Activated naive CD4-positive, alpha-beta T cell treated with anti-CD3 and anti-CD28 coated beads for 36 hours (primary cell): ENCODE results near the gene SMTN. TPM values are rescaled to one million over a fixed set of nuclear protein-coding genes. Genes with fewer than 3 reads are reported as not detected.

Source experiments
- CTCF ChIA-PET: fragments of 350-600 bp; sonication (Branson Sonifier 250); formaldehyde crosslinking; loops from one replicate; lab custom pipeline; 2021; ENCODE audit warnings: antibody characterized with exemption; lab: Charles Lee
- DNase-seq: peaks from one replicate; pipeline ENCODE4 v3.0.0-alpha.2; 2020
- H3K27ac Mint-ChIP-seq: one replicate; pipeline ENCODE4 v1.8.0; 2021; ENCODE audit warnings: mild to moderate bottlenecking, mixed read lengths
- H3K27me3 Mint-ChIP-seq: one replicate; pipeline ENCODE4 v1.8.0; 2021; ENCODE audit warnings: low read depth, mixed read lengths
- H3K36me3 Mint-ChIP-seq: one replicate; pipeline ENCODE4 v1.8.0; 2021; ENCODE audit warnings: low read depth, mixed read lengths
- H3K4me1 Mint-ChIP-seq: one replicate; pipeline ENCODE4 v1.8.0; 2021; ENCODE audit warnings: low read depth, mixed read lengths
- H3K4me3 Mint-ChIP-seq: one replicate; pipeline ENCODE4 v1.8.0; 2021; ENCODE audit warnings: mild to moderate bottlenecking, moderate library complexity, mixed read lengths
- H3K9me3 Mint-ChIP-seq: one replicate; pipeline ENCODE4 v1.8.0; 2021; ENCODE audit warnings: mixed read lengths
- intact Hi-C: fragments of 100-400 bp; cut with micrococcal nuclease; formaldehyde crosslinking; loops from one replicate; pipeline ENCODE4 v1.15.1; 2023
- total RNA-seq, 2 experiments: library from RNA; stranded (reverse); gene quantifications; one replicate each; pipeline ENCODE4 v1.2.3, GENCODE V29; 2021

SMTN gene
- total RNA-seq, 2 experiments from 2014 or later = 46.2 to 47.6 TPM

DNA sequence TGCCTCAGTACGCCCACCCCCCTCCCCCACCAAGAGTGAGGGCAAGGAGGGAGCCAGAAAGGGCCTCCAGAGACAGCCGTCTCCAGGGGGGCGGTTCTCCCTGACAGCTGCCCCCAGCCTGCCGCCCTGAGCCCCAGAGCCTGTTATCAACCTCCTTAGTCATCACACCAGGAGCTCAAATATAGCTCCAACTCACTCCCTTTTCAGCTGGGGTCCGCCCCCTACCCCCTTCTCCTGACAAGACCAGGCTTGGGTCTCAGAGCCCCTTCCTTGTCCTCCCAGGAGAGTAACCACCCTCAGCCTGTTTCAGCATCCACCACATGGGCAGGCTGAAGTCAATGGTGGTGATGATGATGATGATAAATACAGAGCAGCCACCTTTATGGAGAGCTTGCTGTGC lies 39.1 kb downstream of the SMTN start:
- Mint-ChIP-seq H3K4me1 (no peaks in the 10 kb centered on the region), H3K4me3 (no peak overlapping the region), H3K27me3 (no peaks in the 10 kb centered on the region), H3K9me3 (no peaks in the 10 kb centered on the region), H3K36me3 (no peaks in the 10 kb centered on the region), H3K27ac (no peak overlapping the region)
- no peak for DNase-seq
- CTCF ChIA-PET = no interaction called here
- intact Hi-C loops = no loop called here

DNA sequence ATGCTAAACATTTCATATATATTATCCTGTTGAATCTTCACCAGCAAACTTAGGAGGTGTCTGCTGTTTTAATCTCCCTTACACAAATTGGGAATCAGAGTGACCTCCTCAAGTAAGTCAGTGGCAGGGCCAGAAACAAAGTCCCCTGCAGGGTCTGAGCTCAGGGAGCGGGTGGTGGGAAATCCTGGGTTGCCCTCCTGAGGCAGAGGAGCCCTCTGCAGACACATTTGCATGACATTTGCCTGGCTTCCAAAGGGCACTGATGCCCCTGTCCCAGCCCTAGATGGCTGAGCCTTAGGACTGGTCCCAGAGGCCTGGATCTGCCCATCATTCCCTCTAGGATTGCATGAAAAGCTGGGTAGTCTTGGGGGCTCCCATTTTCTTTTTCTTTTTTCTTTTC lies 39.5 kb downstream of the SMTN start:
- no peak overlapping the region for H3K4me3 Mint-ChIP-seq
- CTCF ChIA-PET = no interaction called here
- DNase-seq = no peak
- no peaks in the 10 kb centered on the region for H3K9me3 Mint-ChIP-seq
- intact Hi-C loops = no loop called here
- no peaks in the 10 kb centered on the region for H3K27me3 Mint-ChIP-seq
- H3K4me1 Mint-ChIP-seq = no peaks in the 10 kb centered on the region
- H3K36me3 Mint-ChIP-seq = no peaks in the 10 kb centered on the region
- H3K27ac Mint-ChIP-seq = no peak overlapping the region

DNA sequence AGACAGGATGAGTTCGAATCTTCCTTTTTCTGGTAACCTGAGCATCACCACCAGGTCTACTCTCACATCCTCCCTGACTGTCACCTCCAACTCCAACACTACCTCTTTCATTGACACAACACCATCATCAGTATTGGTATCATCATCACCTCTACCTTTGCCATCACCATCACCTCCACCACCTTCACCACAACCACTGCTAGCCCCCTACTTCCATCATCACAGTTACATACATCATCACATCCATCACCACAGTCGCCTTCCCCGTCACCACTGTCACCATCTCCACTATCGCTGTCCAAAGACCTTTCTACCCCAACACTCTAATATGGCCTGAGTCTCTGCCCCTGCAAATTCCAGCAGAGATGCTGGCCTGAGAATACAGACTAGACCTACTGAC lies 40.3 kb downstream of the SMTN start:
- no peaks in the 10 kb centered on the region for H3K27me3 Mint-ChIP-seq
- H3K9me3 Mint-ChIP-seq = no peaks in the 10 kb centered on the region
- DNase-seq = no peak
- no peak overlapping the region for H3K27ac Mint-ChIP-seq
- CTCF ChIA-PET = no interaction called here
- intact Hi-C loops = no loop called here
- H3K4me1 Mint-ChIP-seq = no peaks in the 10 kb centered on the region
- H3K4me3 Mint-ChIP-seq = no peak overlapping the region
- no peaks in the 10 kb centered on the region for H3K36me3 Mint-ChIP-seq

DNA sequence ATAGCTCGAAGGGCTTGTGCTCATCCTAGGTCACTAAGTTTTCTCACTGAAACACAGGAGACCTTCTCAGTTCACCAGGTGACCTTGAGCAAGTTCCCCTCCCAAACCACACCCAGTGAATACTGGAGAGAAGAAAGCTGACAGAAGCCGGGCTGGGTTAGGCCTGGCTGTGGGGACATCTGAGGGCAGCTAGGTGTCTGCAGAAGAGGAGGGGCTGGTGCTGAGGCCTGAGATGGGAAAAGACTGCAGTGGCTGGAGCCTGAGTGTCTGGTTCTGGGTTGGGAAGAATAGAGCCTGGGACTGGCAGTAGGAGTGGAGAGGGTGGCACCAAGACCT lies 41.0 kb downstream of the SMTN start:
- Mint-ChIP-seq H3K36me3 (no peaks in the 10 kb centered on the region), H3K4me1 (no peaks in the 10 kb centered on the region), H3K27me3 (no peaks in the 10 kb centered on the region), H3K27ac (no peak overlapping the region), H3K4me3 (no peak overlapping the region), H3K9me3 (no peaks in the 10 kb centered on the region)
- CTCF ChIA-PET = no interaction called here
- intact Hi-C loops = no loop called here
- DNase-seq = no peak

DNA sequence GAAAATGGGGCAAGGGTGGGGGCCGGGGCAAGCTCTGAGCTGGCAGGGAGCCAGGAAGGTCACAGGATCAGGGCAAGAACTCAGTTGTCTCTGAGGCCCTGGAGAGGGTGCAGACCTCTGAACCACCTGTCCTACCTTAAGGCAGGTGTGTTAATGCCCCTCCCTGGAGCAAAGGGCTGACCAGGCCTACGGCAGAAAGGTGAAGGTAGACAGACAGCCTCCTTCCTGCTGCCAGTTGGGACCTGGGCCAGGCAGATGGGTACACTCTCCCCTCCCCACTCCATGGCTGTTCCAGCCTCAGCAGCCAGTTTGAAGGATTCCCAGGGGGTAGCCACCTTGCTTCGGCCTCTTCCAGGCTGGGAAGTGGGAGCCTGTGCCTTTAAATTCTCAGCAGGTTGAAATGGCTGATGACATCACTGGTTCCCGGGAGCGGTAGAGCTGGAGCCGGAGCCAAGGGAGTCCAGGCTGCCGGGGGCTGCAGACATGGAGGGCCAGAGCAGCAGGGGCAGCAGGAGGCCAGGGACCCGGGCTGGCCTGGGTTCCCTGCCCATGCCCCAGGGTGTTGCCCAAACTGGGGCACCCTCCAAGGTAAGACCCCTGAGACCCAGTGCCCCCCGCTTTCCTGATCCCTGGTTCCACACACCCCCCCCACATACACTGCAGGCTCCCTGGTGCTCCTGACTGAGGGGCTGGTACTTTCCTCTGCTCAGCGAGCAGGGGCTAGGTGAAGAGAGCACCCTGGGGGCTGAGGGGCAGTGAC lies 41.6 kb downstream of the SMTN start, which contains the start of gene INPP5J:
Gene INPP5J (plus strand): TSS at position 435 of the 760 bp plus-strand sequence. CDS start 49 bp downstream, at position 484.
- H3K27me3 Mint-ChIP-seq = no peaks in the 10 kb centered on the region
- no peak within 1 kb of the TSS for H3K4me3 Mint-ChIP-seq
- DNase-seq = no peak
- CTCF ChIA-PET = no interaction called here
- no peaks in the 10 kb centered on the region for H3K9me3 Mint-ChIP-seq
- H3K36me3 Mint-ChIP-seq = no peaks in the 10 kb centered on the region
- intact Hi-C loops = no loop called here
- H3K4me1 Mint-ChIP-seq = no peaks in the 10 kb centered on the region
- H3K27ac Mint-ChIP-seq = no peak within 1 kb of the TSS

DNA sequence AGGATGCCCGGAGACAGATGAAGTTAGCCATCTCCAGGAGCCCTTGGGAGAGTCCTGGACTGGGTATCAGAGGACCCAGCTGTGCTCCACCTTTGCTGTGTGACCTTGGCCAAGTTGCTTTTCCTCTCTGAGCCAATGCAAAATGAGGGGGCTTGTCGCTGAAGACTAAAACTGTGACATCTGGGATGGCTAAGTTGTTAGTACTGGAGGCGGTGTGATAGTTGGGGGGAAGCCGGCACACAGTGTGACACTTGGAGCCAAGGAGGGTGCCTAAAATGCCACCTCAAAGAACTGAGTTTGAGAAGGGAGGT lies 42.1 kb downstream of the SMTN start:
- DNase-seq = no peak
- Mint-ChIP-seq H3K36me3 (no peaks in the 10 kb centered on the region), H3K9me3 (no peaks in the 10 kb centered on the region), H3K4me1 (no peaks in the 10 kb centered on the region), H3K4me3 (no peak overlapping the region), H3K27ac (no peak overlapping the region), H3K27me3 (peaks cover 4% of the 10 kb centered on the region)
- intact Hi-C loops = no loop called here
- CTCF ChIA-PET = no interaction called here

DNA sequence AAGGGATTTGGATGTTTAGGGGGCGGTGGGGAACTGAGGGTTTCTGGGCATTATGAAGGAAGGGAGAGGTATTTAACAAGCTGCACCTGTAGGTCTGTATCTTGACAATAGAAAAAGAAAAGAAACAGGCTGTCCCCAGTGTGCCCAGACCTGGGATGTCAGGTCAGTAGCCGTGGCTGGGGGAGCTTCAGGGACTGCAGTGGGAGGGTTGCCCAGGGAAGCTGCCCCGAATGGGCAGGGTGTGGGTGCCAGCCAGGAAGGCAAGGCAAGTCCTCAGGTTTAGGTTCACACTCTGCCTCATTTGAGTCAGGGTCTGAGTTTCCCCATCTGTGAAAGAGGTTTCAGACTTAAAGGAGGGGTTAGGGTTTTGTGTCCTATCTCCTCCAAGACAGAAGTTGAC lies 43.2 kb downstream of the SMTN start:
- CTCF ChIA-PET = no interaction called here
- H3K36me3 Mint-ChIP-seq = no peaks in the 10 kb centered on the region
- DNase-seq = no peak
- no peak overlapping the region for H3K4me3 Mint-ChIP-seq
- intact Hi-C loops = no loop called here
- H3K9me3 Mint-ChIP-seq = no peaks in the 10 kb centered on the region
- no peak overlapping the region for H3K27ac Mint-ChIP-seq
- H3K4me1 Mint-ChIP-seq = no peaks in the 10 kb centered on the region
- H3K27me3 Mint-ChIP-seq = peaks cover 4% of the 10 kb centered on the region

DNA sequence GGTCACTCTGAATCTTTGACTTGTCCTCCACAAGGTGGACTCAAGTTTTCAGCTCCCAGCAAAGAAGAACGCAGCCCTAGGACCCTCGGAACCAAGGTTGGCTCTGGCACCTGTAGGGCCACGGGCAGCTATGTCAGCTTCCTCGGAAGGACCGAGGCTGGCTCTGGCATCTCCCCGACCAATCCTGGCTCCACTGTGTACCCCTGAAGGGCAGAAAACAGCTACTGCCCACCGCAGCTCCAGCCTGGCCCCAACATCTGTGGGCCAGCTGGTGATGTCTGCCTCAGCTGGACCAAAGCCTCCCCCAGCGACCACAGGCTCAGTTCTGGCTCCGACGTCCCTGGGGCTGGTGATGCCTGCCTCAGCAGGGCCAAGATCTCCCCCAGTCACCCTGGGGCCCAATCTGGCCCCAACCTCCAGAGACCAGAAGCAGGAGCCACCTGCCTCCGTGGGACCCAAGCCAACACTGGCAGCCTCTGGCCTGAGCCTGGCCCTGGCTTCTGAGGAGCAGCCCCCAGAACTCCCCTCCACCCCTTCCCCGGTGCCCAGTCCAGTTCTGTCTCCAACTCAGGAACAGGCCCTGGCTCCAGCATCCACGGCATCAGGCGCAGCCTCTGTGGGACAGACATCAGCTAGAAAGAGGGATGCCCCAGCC lies 43.8 kb downstream of the SMTN start:
- CTCF ChIA-PET = no interaction called here
- Mint-ChIP-seq H3K9me3 (no peaks in the 10 kb centered on the region), H3K4me1 (no peaks in the 10 kb centered on the region), H3K4me3 (no peak overlapping the region), H3K36me3 (no peaks in the 10 kb centered on the region), H3K27me3 (peaks cover 4% of the 10 kb centered on the region), H3K27ac (no peak overlapping the region)
- intact Hi-C loops = no loop called here
- no peak for DNase-seq

DNA sequence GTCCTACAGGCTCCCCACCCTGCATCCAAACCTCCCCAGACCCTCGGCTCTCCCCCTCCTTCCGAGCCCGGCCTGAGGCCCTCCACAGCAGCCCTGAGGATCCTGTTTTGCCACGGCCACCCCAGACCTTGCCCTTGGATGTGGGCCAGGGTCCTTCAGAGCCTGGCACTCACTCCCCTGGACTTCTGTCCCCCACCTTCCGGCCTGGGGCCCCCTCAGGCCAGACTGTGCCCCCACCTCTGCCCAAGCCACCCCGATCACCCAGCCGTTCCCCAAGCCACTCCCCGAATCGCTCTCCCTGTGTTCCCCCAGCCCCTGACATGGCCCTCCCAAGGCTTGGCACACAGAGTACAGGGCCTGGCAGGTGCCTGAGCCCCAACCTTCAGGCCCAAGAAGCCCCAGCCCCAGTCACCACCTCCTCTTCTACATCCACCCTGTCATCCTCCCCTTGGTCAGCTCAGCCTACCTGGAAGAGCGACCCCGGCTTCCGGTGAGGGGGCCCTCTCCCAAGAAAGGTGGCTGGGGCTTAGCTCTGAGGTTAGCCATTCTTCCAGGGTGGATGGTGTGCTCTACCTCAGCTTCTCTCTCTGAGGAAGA lies 44.5 kb downstream of the SMTN start:
- H3K4me1 Mint-ChIP-seq = no peaks in the 10 kb centered on the region
- H3K27ac Mint-ChIP-seq = no peak overlapping the region
- H3K9me3 Mint-ChIP-seq = no peaks in the 10 kb centered on the region
- DNase-seq = no peak
- H3K36me3 Mint-ChIP-seq = no peaks in the 10 kb centered on the region
- CTCF ChIA-PET = no interaction called here
- intact Hi-C loops = no loop called here
- no peak overlapping the region for H3K4me3 Mint-ChIP-seq
- peaks cover 4% of the 10 kb centered on the region for H3K27me3 Mint-ChIP-seq

DNA sequence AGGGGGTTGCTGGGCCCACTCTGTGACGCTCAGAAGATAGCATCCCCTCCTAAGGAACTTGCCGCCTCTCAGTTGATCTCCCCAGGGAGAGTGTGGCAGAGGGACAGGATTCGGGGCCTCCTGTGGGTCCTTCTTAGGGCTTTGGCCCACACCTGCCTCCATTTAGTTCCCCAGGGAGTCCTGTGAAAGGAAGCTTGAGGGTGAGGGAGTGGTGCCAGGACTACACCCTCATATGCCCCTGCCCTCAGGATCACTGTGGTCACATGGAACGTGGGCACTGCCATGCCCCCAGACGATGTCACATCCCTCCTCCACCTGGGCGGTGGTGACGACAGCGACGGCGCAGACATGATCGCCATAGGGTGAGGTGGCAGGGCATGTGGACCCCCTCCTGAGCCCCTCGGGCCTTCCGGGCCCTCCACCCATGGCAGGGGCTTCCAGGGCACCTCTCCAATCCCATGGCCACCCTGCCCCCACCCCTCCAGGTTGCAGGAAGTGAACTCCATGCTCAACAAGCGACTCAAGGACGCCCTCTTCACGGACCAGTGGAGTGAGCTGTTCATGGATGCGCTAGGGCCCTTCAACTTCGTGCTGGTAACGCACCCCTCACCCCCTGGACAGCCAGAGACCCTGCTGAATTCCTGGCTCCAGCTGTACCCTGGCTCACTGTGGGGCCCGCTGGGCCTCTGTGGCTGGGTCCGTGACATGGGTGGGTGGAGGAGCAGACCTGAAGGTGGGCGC lies 45.2 kb downstream of the SMTN start:
- H3K4me3 Mint-ChIP-seq = no peak overlapping the region
- H3K4me1 Mint-ChIP-seq = no peaks in the 10 kb centered on the region
- intact Hi-C loops = no loop called here
- CTCF ChIA-PET = no interaction called here
- no peak overlapping the region for H3K27ac Mint-ChIP-seq
- H3K9me3 Mint-ChIP-seq = no peaks in the 10 kb centered on the region
- H3K36me3 Mint-ChIP-seq = no peaks in the 10 kb centered on the region
- H3K27me3 Mint-ChIP-seq = peaks cover 4% of the 10 kb centered on the region
- no peak for DNase-seq

DNA sequence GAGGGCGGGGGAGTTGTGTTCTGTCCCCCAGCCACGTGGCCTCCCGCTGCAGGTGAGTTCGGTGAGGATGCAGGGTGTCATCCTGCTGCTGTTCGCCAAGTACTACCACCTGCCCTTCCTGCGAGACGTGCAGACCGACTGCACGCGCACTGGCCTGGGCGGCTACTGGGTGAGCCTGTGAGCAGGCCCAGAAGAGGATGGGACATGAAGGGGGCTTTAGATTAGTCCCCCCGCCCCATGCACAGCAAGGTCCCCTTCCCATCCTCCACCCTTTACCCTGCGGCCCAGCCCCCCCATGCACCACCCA lies 45.7 kb downstream of the SMTN start:
- Mint-ChIP-seq H3K9me3 (no peaks in the 10 kb centered on the region), H3K27me3 (peaks cover 4% of the 10 kb centered on the region), H3K4me1 (no peaks in the 10 kb centered on the region), H3K27ac (no peak overlapping the region), H3K4me3 (no peak overlapping the region), H3K36me3 (no peaks in the 10 kb centered on the region)
- DNase-seq = no peak
- intact Hi-C loops = no loop called here
- CTCF ChIA-PET = no interaction called here

DNA sequence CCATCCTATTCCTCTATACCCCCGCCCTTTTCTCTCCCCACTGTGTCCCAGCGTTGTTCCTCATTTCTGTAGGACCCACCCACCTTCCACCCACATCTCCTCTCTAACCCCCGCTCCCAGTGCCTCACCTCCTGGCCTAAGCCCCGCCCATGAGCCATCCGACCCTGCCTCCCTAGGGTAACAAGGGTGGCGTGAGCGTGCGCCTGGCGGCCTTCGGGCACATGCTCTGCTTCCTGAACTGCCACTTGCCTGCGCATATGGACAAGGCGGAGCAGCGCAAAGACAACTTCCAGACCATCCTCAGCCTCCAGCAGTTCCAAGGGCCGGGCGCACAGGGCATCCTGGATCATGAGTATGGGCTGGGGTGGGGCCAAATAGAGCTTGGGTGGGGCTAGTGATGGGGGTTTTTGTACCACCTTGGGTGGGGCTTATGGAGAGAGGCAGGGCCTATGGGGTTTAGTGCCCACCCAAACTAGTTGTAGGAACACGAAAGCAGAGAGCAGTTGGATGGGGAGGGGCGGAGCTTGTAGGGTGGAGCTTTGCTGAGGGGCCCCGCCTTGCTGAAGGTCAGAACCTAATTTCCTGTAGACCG lies 46.2 kb downstream of the SMTN start:
- DNase-seq = no peak
- no peak overlapping the region for H3K4me3 Mint-ChIP-seq

More for the DNA sequence above, 46.2 kb downstream of the SMTN start:
- Mint-ChIP-seq H3K27ac (no peak overlapping the region), H3K36me3 (no peaks in the 10 kb centered on the region), H3K4me1 (no peaks in the 10 kb centered on the region), H3K27me3 (peaks cover 4% of the 10 kb centered on the region), H3K9me3 (no peaks in the 10 kb centered on the region)
- intact Hi-C loops = no loop called here
- CTCF ChIA-PET = interaction anchor here (1.8 kb wide), 1 partner anchor 42 kb away, joined by 4 read pairs; no protein-coding TSS in a partner anchor
